H1 (cell line): ENCODE results near the gene PRR19. TPM values are rescaled to one million over a fixed set of nuclear protein-coding genes. Genes with fewer than 3 reads are reported as not detected.

ENCODE experiments used
- EGR1 ChIP-seq: IDR thresholded peaks from 2 replicates; pipeline ENCODE4 v1.6.1; 2011; ENCODE audit warnings: low read depth, low read length, borderline replicate concordance
- POLR2AphosphoS5 ChIP-seq: IDR thresholded peaks from 2 replicates; pipeline ENCODE4 v1.6.1; 2011; ENCODE audit warnings: low read depth, low read length
- POU5F1 ChIP-seq: IDR thresholded peaks from 2 replicates; pipeline ENCODE4 v1.6.1; 2011; ENCODE audit warnings: low read depth, mild to moderate bottlenecking, low read length, moderate library complexity
- RBBP5 ChIP-seq: IDR thresholded peaks from 2 replicates; pipeline ENCODE4 v1.7.1; 2012; ENCODE audit warnings: low read depth, mild to moderate bottlenecking, inconsistent platforms, low read length, moderate library complexity, borderline replicate concordance
- RNF2 ChIP-seq: fragments of 200-900, 300-1000 bp; sonication (generic); IDR thresholded peaks from 2 replicates; pipeline ENCODE4 v1.7.1; 2016; ENCODE audit warnings: borderline replicate concordance, low read depth, mild to moderate bottlenecking, antibody characterized with exemption, low read length; ENCODE audit not compliant: poor library complexity, severe bottlenecking; ENCODE audit errors: missing control alignments
- TCF12 ChIP-seq: IDR thresholded peaks from 2 replicates; pipeline ENCODE4 v1.6.1; 2011; ENCODE audit warnings: low read depth, mild to moderate bottlenecking, low read length
- polyA plus RNA-seq, 7 experiments: library from polyadenylated mRNA; depleted of rRNA in 3 of 7; stranded (reverse) in 5 of 7; unstranded in 2 of 7; fragments of >200 nt in 5 of 7; fragments of 200-250 nt in 2 of 7; gene quantifications; 1 replicate in 5 of 7; 2 replicates in 1 of 7; 4 replicates in 1 of 7; pipeline versions ENCODE4 v1.2.1 to v1.2.3, GENCODE V29; 2011 to 2013; ENCODE audit warnings: missing spikeins in 2 of 7, mixed read lengths in 2 of 7
- total RNA-seq: library from RNA; stranded (reverse); fragmentation: NEBNext Ultra II Directional; extraction: Animal tissue kit (Norgen Biotek cat#: 25700); gene quantifications from 2 replicates; pipeline ENCODE4 v1.2.1, GENCODE V29; 2021

The PRR19 gene
- total and polyA plus RNA-seq, 2 of the 8 experiments (the other 6 are each of a cell fraction or from before 2014, with no cell fraction given), result 7.2 to 7.5 TPM

DNA sequence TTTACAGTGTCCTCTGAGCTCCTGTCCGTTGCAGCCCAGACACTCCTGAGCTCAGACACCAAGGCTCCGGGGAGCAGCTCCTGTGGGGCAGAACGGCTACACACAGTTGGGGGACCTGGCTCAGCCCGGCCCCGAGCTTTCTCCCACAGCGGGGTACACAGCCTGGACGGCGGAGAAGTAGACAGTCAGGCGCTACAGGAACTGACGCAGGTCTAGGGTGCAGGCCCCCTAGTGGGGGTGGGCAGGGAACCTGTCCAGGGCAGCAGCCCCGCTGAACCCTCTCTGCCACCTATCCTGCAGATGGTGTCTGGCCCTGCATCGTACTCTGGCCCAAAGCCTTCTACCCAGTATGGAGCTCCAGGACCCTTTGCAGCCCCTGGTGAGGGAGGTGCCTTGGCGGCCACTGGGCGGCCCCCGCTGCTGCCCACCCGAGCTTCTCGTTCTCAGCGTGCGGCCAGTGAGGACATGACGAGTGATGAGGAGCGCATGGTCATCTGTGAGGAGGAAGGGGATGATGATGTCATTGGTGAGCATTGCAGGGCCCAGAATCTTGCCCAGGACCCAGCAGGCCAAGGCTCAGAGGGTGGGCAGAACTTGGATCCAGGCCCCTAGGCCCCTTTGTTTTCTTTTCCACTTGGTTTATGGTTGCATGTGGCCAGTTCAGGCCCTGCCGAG is 12.9 kb upstream of the PRR19 start (continued):
- TF ChIP-seq RNF2, result no peak
- no peak for TF ChIP-seq EGR1
- TF ChIP-seq RBBP5, result no peak
- no peak for TF ChIP-seq POU5F1
- TF ChIP-seq TCF12, result no peak
- TF ChIP-seq POLR2AphosphoS5, result no peak
